ENCODE data around the gene PNKD.

PNKD gene

DNA sequence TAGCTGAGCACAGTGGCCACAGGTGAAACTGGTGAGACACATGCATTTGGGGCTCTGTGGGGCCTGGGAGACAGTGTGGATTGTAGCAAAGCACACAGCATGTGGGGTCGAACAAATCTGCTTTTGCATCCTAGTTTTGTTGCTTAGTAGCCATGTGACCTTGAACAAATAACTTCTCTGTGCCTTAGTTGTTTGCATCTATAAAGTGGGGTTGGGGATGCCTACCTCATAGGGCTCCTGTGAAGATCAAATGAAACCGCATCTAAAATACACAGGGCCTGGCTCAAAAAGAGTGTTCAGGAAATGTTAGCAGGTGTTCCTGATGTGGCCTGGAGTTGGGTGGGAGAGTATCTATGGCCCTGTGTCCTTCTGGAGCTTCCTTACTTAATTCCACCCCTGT lies 56.0 kb downstream of the PNKD start:
- intact Hi-C loops (cut with DNase I) = no loop called here
- DNase-seq = no peak

DNA sequence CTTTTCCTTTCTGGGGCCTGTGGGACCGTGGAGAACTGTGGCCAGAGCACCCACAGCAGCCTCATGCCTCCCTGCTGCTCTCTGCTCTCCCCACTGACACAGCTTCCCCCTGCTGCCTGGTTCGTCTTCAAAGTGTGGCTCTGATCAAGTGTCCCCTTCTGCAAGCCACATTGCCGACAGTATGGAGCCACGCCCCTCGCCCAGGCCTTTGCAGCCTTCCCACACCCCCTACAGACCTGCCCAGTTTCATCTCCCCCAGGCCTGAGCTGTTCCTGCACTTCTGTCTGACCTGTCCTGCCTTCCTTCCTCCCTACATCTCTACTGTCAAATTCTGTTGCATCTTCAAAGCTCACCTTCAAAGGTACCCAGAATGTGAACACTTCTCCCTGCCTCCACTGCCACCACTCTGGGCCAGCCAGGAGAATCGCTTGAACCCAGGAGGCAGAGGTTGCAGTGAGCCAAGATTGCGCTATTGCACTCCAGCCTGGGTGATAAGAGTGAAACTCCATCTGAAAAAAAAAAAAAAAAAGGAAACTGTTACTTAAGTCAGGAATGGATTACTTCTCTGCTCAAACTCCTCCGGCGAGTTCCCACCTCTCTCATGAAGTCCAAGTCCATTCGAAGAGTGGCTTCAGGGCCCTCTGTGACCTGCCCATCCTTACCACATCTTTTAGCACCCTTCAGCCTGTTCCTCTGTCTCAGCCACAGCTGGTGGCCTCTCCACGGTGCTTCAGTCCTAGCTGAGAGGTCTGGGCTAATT lies 57.3 kb downstream of the PNKD start:
- intact Hi-C loops (cut with DNase I) = no loop called here
- DNase-seq = no peak

DNA sequence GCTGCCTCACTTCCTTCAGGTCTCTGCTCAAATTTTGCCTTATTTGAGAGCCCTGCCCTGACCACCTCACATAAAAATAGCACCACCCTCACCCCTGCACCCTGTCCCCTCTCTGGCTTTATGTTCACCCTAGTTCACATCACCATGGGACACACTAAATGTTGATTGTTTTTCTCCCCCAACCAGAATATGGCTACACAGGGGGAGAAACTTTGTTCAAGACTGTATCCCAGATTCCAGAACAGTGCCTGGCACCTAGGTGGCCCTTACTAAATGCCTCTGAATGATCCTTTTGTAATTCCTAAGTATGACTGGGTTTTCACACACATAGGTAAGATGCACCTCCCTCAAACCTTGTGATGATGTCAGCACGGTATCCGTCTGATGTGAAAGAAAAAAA lies 58.0 kb downstream of the PNKD start:
- no peak for DNase-seq
- intact Hi-C loops (cut with DNase I) = no loop called here

DNA sequence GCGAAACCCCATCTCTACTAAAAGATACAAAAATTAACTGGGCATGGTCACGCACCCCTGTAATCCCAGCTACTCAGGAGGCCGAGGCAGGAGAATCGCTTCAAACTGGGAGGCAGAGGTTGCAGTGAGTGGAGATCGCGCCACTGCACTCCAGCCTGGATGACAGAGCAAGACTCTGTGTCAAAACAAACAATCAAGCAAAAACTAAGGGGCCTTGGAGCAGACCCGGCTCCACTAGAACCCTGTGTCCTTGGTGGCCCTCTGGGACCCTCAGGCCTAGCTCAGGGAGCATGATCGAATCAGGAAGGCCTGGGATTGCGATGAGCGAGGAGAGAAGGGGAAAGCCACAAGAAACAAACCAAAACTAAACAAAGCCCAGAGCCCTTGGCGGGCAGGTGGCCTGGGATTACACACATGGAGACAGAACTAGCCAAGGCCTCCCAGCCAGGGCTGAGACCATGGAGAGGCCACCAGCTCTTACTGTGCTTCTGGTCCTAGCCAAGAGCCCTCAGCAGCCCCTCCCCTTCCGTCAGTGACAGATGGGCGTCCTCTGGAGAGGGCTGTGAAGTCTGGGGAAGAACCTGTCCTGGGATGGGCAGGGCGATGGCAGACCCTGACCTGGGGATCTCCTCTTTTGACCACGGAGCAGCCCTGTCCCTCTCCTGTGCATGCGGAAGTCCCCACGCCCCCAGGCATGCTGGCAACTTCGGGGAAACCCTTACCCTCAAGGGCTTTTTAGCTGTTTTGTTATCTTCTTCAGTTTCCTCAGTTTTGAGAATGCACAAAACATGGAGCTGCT lies 58.9 kb downstream of the PNKD start:
- intact Hi-C loops (cut with DNase I) = no loop called here
- no peak for DNase-seq

DNA sequence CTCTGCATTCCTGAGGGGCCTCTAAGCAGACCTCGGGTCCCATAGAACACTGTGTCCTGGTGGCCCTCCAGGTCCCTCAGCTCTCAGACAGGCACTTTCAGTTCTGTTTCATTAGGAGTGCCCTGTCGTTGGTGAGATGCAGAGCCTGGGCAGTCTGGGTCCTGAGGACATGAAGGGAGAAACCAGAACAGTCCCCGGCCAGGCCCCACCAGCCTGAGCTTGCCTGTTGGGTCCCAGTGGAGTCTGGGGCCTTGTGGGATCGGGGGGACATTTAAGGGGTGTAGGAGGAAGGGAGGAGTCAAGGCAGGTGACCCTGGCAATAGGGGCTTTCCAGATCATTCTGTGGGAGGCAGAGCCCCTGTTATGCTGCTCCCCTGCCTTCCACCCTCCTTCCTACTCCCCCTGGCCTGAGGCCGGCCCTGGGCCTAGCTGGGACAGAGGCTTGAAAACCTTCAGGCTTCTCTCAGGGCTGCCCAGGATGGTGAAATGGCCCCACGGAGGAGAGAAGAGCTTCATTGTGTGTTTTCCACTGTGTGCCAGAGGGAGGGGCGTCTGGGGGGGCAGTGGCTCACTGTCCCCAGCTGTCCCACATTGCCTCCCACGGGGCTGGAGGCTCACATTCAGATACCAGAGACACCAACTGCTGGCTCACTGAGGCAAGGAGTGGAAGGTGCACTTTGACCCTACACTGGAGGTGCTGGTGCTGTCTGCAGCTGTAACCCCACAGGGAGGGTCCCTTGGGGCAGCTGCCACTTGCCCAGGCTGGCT lies 59.7 kb downstream of the PNKD start:
- intact Hi-C loops (cut with DNase I) = no loop called here
- peak in 23 of 42 donors; percentile 9 to 73 (median 37) for DNase-seq

DNA sequence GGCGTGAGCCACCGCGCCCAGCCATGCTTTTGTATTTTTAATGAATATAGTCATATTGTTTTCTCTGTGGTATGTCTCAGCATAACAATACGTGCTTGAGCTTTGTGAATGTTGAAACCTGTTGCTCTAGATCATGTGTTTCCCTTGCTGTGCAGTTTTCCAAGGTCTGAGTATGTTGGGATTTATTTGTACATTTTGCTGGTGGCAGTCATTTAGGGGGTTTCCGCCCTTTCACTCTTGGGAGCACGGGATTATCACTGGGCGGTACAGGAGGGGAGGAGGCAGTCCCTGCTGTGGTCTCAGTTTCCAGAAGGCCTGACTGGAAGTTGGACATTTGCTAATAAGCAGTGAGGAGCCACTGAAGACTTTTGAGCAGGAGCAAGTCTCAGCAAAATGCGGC lies 61.4 kb downstream of the PNKD start:
- no peak for DNase-seq
- intact Hi-C loops (cut with DNase I) = no loop called here

DNA sequence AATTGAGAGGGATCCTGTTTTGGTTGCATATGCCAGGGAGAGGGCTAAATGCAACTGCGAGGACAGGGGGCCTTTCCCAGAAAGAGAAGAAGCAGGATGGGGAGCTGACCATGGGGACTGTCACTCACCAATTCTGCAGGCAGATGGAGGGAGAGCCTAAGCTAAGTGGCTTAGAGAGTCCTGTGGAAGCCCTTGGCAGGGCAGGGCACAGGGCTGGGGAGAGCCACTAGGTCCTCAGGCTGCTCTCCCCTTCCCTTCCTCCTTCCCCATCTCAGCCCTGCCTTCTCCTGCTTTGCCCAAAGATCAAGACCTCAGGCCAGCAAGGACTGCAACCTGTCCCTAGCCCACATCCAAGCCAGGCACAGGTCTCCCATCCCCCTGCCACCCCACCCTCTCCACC lies 62.0 kb downstream of the PNKD start:
- intact Hi-C loops (cut with DNase I) = no loop called here

DNA sequence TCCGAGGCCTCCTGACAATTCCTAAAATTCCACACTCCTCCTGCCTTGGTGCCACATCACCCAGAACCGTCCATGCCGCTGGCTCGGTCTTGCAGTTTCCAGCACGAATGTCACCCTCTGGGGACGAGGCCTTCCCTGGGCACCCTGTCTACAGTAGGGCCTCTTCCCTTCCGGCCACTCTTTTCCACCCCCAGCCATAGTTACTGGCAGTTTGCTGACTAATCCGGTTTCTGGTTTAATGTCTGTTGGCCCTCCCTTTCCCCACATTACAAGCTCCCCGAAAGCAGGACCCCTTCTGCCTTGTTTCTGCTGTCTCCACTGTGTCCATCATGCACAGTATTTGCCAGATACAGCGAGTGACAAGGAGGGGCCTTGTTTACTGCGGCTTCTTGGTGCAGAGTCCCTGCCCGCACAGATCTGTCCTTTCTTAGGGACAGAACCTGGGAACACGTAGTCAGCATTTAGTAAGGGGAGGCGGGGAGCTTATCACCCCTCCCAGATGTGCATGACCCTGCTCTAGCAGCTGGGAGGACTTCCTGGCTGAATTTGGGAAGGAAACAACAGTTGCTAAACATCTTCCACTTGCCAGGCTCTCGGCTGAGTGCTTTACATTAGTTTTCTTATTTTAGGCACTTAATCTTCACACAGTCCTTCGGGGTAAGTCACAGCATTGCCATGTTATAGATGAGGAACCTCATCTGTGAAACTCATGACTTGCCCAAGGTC lies 62.8 kb downstream of the PNKD start:
- intact Hi-C loops (cut with DNase I) = no loop called here
- DNase-seq = peak in 6 of 42 donors; percentile 10 to 48 (median 34)

More for the DNA sequence above, 62.0 kb downstream of the PNKD start:
- DNase-seq = no peak

DNA sequence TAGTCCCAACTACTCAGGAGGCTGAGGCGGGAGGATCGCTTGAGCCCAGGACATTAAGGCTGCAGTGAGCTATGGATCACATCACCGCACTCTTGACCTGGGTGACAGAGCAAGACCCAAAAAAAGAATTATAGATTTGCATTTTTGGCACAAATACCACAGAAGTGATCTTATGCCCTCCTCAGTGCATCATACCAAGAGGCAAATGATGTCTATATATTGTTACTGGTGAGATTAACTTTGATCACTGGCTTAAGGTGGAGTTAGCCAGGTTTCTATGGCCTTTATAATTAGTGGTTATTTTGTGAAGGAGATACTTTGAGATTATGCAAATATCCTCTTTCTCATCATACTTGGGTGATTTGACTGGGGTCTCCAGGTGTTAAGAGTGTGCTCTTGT lies 64.2 kb downstream of the PNKD start:
- DNase-seq = no peak
- intact Hi-C loops (cut with DNase I) = no loop called here

DNA sequence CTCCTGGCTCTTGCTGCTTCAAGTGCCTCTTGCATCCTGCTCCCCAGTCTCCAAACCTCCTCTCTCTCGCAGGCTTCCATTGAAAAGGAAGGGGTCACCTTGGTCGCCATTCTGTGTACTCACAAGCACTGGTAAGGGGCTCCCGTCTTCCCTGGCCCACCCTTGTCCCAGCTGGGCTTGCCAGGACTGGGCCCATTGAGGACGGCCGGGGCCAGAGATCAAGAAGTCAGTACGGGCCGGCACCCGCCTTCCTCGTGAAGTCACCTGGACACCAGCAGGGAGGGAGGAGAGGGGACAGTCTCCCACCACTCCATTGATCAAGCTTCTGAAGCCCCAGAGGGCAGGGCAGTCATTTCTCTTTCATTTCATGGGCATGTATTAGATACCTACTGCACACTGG lies 70.3 kb downstream of the PNKD start:
- DNase-seq = no peak
- intact Hi-C loops (cut with DNase I) = no loop called here

DNA sequence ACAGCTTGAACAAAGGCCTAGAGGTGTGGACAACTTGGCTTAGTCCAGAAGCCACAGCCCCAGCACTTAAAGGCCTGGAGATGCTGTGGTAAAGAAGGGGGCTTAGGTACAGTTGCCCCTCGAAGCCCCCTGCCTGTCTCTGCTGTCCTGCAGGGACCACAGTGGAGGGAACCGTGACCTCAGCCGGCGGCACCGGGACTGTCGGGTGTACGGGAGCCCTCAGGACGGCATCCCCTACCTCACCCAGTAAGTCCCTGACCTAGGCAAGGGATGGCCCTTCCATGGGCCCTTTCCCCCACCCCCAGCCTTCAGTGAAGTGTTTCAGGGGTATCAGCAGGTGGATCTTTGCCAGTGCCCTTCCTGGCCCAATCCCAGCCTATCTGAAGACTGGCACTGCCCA lies 71.1 kb downstream of the PNKD start:
- DNase-seq = no peak
- intact Hi-C loops (cut with DNase I) = no loop called here

DNA sequence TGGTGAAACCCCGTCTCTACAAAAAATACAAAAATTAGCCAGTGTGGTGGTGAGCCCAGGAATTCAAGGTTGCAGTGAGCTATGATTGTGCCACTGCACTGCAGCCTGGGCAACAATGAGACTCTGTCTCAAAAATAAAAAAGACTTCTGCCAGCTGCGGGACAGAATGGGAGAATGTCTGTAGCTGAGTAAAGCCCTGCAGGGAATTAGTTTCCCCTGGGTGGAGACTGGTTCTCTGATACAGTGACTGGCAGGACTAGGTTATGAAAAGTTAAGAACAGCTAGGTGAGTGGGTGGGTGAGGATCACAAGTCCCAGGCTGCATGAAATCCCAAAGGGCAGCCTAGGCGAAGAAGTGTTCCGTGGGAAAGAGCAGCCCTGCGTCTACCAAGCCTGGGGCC lies 72.5 kb downstream of the PNKD start:
- no peak for DNase-seq
- intact Hi-C loops (cut with DNase I) = no loop called here

DNA sequence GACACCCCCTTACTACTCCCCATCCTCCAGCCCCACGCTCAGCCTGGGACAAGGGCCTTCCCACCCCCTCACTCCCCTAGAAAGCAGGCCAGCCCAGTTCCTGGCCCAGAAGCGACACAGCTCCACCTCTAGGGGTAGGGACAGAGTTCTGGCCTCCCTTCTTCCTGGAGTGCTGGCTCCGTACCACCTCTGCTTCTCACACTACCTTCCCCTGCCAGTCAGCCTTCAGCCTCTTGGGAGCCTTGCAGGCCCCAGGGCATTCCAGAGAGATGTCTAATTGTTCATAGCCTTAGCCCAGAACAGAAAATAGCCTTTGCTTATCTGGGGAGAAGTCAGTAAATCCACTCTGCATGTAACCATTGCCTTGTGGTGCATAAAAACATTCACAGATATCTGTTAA lies 73.3 kb downstream of the PNKD start:
- intact Hi-C loops (cut with DNase I) = no loop called here
- DNase-seq = no peak

DNA sequence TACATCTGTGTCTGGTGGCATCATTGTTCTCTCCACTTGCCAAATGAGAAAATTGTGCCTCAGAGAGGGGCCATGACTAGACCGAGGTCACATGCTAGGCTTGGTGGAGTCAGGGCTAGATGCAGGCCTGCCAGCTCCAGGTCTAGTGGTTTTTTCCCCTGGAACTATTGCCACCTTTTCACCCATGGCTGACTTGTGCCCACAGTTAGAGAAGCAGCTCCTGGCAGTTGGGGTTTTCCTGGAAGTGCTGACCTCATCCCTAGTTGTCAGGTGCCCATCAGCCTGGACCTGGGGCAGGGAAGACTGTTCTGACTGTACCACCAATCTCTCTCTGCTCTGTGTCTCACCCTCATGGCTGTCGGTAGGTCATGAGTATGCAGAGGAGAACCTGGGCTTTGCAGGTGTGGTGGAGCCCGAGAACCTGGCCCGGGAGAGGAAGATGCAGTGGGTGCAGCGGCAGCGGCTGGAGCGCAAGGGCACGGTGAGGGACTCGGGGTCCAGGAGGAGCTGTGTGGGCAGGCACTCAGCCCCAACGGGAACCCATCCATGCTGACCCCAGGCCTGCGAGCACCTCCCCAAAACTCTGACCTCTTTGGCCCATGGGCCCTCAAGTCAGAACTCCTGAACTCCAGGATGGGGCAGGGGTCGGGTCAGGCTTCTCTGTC lies 73.9 kb downstream of the PNKD start:
- intact Hi-C loops (cut with DNase I) = no loop called here
- no peak for DNase-seq

DNA sequence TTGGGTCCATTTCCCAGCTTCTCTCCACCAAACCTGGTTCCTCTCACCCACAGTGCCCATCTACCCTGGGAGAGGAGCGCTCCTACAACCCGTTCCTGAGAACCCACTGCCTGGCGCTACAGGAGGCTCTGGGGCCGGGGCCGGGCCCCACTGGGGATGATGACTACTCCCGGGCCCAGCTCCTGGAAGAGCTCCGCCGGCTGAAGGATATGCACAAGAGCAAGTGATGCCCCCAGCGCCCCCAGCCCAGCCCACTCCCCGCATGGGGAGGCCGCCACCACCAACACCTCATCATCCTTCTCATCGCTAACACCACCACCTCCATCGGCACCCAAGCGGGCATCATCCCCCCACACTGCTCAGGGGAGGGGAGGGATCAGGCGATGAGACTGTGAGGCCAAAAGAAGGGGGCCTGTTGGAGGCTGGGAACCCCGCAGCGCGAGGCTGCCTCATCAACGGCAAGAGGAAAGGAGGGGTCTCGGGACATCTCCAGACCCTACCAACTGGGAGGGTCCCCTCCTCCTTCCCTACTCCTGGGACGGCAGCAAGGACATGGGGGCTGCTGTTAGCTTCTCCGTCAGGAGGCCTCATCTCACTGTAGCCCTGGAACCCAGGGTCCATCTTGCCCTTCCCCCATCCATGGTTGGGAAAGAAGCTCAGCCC lies 74.6 kb downstream of the PNKD start:
- DNase-seq = no peak
- intact Hi-C loops (cut with DNase I) = no loop called here

DNA sequence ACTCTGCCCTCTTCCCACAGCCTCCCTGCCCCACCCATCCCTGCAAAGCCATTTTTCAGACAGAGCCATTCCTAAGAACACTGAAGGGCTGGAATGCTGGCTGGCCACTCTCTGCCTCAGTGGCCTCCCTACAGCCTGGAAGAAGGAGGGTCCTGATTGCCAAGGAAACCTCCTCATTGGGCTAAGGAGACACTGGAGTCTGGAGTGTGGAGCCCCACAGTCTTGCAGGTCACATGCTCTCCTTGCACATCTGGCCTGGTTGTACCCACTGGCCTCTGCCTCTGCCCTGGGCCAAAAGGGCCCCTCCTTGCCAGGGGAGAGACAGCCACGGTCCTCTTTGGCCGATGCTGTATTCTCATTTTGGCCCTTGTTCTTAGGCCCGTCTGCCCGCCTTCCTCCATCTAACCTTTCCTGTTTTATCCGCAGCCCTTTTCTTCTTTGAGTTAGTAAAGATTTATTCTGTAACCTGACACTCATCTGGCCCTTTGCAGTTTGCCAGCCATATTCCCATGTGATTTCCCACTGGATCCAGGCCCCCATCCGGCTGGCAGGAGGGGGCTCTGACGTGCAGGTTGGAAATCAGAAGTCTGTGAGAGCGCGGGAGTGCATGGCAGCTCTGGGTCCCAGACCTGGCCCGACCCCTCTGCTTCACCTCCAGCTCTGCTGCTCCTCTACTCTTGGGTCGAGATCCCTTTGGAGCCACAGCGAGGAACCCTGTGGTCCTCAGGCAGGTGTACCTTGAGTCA lies 75.3 kb downstream of the PNKD start:
- no peak for DNase-seq
- intact Hi-C loops (cut with DNase I) = no loop called here

DNA sequence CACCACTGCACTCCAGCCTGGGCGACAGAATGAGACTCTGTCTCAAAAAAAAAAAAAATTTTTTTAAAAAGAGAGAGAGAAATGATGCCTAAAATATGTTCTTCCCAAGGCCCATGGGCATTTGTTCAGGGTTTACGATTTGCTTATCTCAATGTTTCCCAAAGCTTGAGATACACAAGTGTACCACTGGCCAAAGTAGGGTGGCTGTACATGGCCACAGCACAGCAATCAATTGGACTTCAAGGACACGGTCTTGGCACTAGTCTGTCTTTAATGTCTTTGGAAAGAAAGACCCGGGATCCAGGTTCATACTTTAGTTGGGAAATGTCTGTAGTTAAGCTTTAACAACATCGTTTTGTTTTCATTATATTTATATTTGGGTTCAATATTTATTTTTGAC lies 76.9 kb downstream of the PNKD start:
- DNase-seq = no peak
- intact Hi-C loops (cut with DNase I) = no loop called here

DNA sequence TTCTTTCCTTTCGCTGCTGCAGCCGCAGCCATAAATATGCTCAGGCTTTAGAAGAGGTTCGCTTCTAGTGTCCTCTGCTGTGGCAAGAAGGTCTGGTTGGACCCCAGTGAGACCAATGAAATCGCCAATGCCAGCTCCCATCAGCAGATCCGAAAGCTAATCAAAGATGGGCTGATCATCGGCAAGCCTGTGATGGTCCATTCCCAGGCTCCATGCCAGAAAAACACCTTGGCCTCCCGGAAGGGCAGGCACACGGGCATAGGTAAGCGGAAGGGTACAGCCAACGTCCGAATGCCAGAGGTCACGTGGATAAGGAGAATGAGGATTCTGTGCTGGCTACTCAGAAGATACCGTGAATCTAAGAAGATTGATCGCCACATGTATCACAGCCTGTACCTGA lies 83.7 kb downstream of the PNKD start:
- intact Hi-C loops (cut with DNase I) = loop anchor here (10.0 kb wide), 1 partner anchor 49 kb away; no protein-coding TSS in a partner anchor
- no peak for DNase-seq

Measured in head of caudate nucleus (tissue), 42 donors.